Sigmoid colon (tissue), 3 donors: ENCODE results near the gene APLNR.

Experiments used
- POLR2A ChIP-seq, 2 donors: fragments of 450-650 bp; IDR thresholded peaks; one replicate each; pipeline ENCODE4 v1.6.1; 2016; ENCODE audit warnings: antibody characterized with exemption in 2 of 2, mild to moderate bottlenecking in 2 of 2, moderate library complexity in 2 of 2
- TF ChIP-seq, protein P1 (sequence below), 4 experiments: fragments of 450-650 bp in 3 of 4; fragments of 200-600 bp in 1 of 4; IDR thresholded peaks; one replicate each; pipeline ENCODE4 v1.5.1; 2016 to 2019; ENCODE audit warnings: antibody characterized with exemption in 4 of 4, mild to moderate bottlenecking in 3 of 4, moderate library complexity in 2 of 4

DNA sequence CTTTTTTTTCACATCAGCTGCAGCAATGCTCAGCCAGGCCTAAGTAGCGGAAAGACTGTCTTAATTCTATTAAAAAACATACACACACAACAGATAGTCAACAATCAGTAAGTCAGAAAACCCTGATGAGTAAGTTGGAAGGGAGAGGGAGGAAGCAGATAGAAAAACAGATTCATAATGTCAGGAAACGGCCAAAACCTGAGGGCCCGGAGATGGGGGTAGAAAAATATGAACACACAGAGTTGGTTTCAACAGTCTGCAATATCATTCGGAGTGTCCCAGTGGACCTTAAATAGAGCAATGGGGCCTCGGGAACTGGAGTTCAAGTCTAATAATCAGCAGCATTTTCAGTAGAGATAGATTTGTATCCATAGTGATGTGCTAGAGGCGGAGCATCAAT is 40.5 kb downstream of the APLNR start:
- TF ChIP-seq, protein P1, sequence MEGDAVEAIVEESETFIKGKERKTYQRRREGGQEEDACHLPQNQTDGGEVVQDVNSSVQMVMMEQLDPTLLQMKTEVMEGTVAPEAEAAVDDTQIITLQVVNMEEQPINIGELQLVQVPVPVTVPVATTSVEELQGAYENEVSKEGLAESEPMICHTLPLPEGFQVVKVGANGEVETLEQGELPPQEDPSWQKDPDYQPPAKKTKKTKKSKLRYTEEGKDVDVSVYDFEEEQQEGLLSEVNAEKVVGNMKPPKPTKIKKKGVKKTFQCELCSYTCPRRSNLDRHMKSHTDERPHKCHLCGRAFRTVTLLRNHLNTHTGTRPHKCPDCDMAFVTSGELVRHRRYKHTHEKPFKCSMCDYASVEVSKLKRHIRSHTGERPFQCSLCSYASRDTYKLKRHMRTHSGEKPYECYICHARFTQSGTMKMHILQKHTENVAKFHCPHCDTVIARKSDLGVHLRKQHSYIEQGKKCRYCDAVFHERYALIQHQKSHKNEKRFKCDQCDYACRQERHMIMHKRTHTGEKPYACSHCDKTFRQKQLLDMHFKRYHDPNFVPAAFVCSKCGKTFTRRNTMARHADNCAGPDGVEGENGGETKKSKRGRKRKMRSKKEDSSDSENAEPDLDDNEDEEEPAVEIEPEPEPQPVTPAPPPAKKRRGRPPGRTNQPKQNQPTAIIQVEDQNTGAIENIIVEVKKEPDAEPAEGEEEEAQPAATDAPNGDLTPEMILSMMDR (IDR thresholded peaks at IDR 0.05) = no peak
- TF ChIP-seq POLR2A (IDR thresholded peaks at IDR 0.05) = no peak
